GM13976 (cell line): ENCODE data around the gene STEAP1B.
A peak's percentile ranks its signal among the peaks of the same experiment; 100 is the strongest.
"Not testable (repeated sequence)": the region's sequence is repeated elsewhere in the genome, so short reads cannot be mapped to it uniquely, and the experiment has no call there.

Source experiments
- DNase-seq: peaks from one replicate; pipeline ENCODE4 v3.0.0; 2012; ENCODE audit warnings: low spot score
- CTCF ChIP-seq: IDR thresholded peaks from 2 replicates; pipeline ENCODE4 v1.5.1; 2012; ENCODE audit warnings: borderline replicate concordance, mild to moderate bottlenecking; ENCODE audit not compliant: insufficient read depth; ENCODE audit errors: extremely low read depth, missing control alignments, control extremely low read depth
- in situ Hi-C: fragments of 300-500 bp; cut with MboI; formaldehyde crosslinking; loops from one replicate; pipeline ENCODE4 v1.12.0; 2022; ENCODE audit warnings: low sequenced_read_pairs, mixed read lengths, inconsistent platforms; ENCODE audit not compliant: unreplicated experiment

STEAP1B gene

GRCh38 chr7:22499888-22500689 is at the start of gene STEAP1B:
Gene STEAP1B (minus strand): TSS chr7:22500188. CDS start chr7:22494855, 5,333 bp downstream.
- TF ChIP-seq CTCF, result peak; percentile 97
- DNase-seq, result peak; percentile 88
- in situ Hi-C loops, result not testable (repeated sequence)

DNA sequence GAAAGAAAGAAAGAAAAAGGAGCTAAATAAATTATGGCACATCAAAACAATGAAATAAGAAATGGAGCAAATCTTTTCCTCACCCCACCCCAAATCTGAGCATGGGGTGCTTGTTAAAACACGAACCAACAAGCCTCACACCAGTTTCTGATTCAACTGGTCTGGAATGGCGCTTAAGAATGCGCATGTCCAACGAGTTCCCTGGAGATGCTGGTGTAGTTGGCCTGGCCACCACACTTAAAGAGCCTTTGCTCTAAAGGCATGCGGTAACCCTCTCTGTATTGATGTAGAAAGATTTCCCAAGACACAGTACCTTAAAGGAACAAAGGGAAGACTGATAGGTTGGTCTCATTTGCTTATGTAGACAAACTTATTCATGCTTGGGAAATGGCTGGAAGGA is 49.1 kb upstream of the STEAP1B start:
- in situ Hi-C loops, result no loop called here
- DNase-seq, result no peak

GRCh38 chr7:22548313-22548712 is 48.3 kb upstream of the STEAP1B start:
- no peak for TF ChIP-seq CTCF
- no peak for DNase-seq
- in situ Hi-C loops, result no loop called here

More for the DNA sequence above, 49.1 kb upstream of the STEAP1B start:
- no peak for TF ChIP-seq CTCF

- no peak for TF ChIP-seq CTCF
- DNase-seq, result no peak
- in situ Hi-C loops, result no loop called here
These were observed 46.8 kb upstream of the STEAP1B start for GRCh38 chr7:22546769-22547168.

- in situ Hi-C loops, result no loop called here
- TF ChIP-seq CTCF, result no peak
- no peak for DNase-seq
These were observed 45.5 kb upstream of the STEAP1B start for GRCh38 chr7:22545529-22545928.

DNA sequence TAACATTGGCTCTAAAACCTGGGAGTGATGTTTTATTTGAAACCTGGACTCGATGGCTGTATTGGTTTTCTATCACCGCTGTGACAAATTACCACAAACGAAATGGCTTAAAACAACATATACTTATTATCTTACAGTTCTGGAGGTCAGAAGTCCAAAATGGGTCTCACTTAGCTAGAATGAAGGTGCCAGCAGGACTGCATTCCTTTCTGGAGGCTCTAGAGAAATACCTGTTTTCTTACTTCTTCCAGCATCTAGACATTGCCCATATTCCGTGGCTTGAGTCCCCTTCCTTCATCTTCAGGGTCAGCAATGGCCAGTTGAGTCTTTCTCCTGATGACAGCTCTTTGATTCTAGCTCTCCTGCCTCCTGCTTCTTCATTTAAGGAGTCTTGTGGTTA is 44.3 kb upstream of the STEAP1B start:
- no peak for TF ChIP-seq CTCF
- no peak for DNase-seq
- in situ Hi-C loops, result no loop called here
